Osteoblast (primary cell): ENCODE results near the gene MRPS18A. TPM values are rescaled to one million over a fixed set of nuclear protein-coding genes. Genes with fewer than 3 reads are reported as not detected.
A peak's percentile ranks its signal among the peaks of the same experiment; 100 is the strongest.
"Not testable (repeated sequence)": the region's sequence is repeated elsewhere in the genome, so short reads cannot be mapped to it uniquely, and the experiment has no call there.

Experiments
- DNase-seq: peaks from one replicate; pipeline ENCODE4 v3.0.0; 2011; ENCODE audit warnings: low spot score, mixed read lengths; ENCODE audit not compliant: insufficient read length; ENCODE audit errors: missing footprints
- H2AFZ ChIP-seq: 2 replicates; pipeline ENCODE4 v1.6.0; 2011; ENCODE audit warnings: mild to moderate bottlenecking, low read length
- H3K27ac ChIP-seq: 2 replicates; pipeline ENCODE4 v1.5.1; 2011; ENCODE audit warnings: mild to moderate bottlenecking, low read depth, low read length, moderate library complexity
- H3K27me3 ChIP-seq: 2 replicates; pipeline ENCODE4 v1.6.0; 2012; ENCODE audit warnings: mild to moderate bottlenecking, control low read depth, inconsistent platforms, low read length, moderate library complexity; ENCODE audit not compliant: insufficient read depth
- H3K36me3 ChIP-seq: 2 replicates; pipeline ENCODE4 v1.5.1; 2011; ENCODE audit warnings: mild to moderate bottlenecking, low read length, control low read depth, moderate library complexity; ENCODE audit not compliant: insufficient read depth
- H3K4me1 ChIP-seq: 2 replicates; pipeline ENCODE4 v1.5.1; 2011; ENCODE audit warnings: mild to moderate bottlenecking, low read length, control low read depth, moderate library complexity; ENCODE audit not compliant: insufficient read depth
- H3K4me2 ChIP-seq: 2 replicates; pipeline ENCODE4 v1.6.0; 2011; ENCODE audit warnings: mild to moderate bottlenecking, low read length; ENCODE audit not compliant: insufficient read depth
- H3K4me3 ChIP-seq: fragments of 200-600 bp; sonication (generic); 3 replicates; pipeline ENCODE4 v1.5.1; 2012; ENCODE audit warnings: mild to moderate bottlenecking, low read length, inconsistent platforms; ENCODE audit not compliant: insufficient read depth
- H3K79me2 ChIP-seq: 2 replicates; pipeline ENCODE4 v1.6.0; 2012; ENCODE audit warnings: mild to moderate bottlenecking, low read length, control low read depth, inconsistent platforms; ENCODE audit not compliant: insufficient read depth
- H3K9me3 ChIP-seq: 2 replicates; pipeline ENCODE4 v1.5.1; 2011; ENCODE audit warnings: low read depth, low read length, control low read depth
- H4K20me1 ChIP-seq: 2 replicates; pipeline ENCODE4 v1.6.0; 2012; ENCODE audit warnings: mild to moderate bottlenecking, low read length, control low read depth; ENCODE audit not compliant: insufficient read depth
- total RNA-seq: library from RNA; depleted of rRNA; stranded (reverse); fragments of >200 nt; gene quantifications from 2 replicates; pipeline ENCODE4 v1.2.3, GENCODE V29; 2012
- TF ChIP-seq, protein P1 (sequence below): IDR thresholded peaks from 2 replicates; pipeline ENCODE4 v1.5.1; 2011; ENCODE audit warnings: mild to moderate bottlenecking, low read depth, low read length, moderate library complexity; ENCODE audit errors: extremely low read depth

MRPS18A gene
- total RNA-seq, 1 donor: 27.5 TPM

GRCh38 chr6:43635387-43636307, 51.9 kb downstream of the MRPS18A start, which contains the start of gene MAD2L1BP:
MAD2L1BP (plus strand) TSS chr6:43635840; CDS start chr6:43635876, 36 bp downstream.
- H3K27me3 ChIP-seq: no peaks in the 10 kb centered on the region
- peaks cover 48% of the 10 kb centered on the region for H3K79me2 ChIP-seq
- H3K4me1 ChIP-seq: peaks cover 7% of the 10 kb centered on the region
- peak within 1 kb of the TSS; percentile 66 for H3K27ac ChIP-seq
- TF ChIP-seq, protein P1, sequence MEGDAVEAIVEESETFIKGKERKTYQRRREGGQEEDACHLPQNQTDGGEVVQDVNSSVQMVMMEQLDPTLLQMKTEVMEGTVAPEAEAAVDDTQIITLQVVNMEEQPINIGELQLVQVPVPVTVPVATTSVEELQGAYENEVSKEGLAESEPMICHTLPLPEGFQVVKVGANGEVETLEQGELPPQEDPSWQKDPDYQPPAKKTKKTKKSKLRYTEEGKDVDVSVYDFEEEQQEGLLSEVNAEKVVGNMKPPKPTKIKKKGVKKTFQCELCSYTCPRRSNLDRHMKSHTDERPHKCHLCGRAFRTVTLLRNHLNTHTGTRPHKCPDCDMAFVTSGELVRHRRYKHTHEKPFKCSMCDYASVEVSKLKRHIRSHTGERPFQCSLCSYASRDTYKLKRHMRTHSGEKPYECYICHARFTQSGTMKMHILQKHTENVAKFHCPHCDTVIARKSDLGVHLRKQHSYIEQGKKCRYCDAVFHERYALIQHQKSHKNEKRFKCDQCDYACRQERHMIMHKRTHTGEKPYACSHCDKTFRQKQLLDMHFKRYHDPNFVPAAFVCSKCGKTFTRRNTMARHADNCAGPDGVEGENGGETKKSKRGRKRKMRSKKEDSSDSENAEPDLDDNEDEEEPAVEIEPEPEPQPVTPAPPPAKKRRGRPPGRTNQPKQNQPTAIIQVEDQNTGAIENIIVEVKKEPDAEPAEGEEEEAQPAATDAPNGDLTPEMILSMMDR: no peak
- peak; percentile 91 for DNase-seq
- peak within 1 kb of the TSS; percentile 79 for H3K4me3 ChIP-seq
- peak within 1 kb of the TSS; percentile 94 for H3K4me2 ChIP-seq
- H4K20me1 ChIP-seq: peaks cover 16% of the 10 kb centered on the region
- no peaks in the 10 kb centered on the region for H3K9me3 ChIP-seq
- peaks cover 23% of the 10 kb centered on the region for H3K36me3 ChIP-seq
- H2AFZ ChIP-seq: peak within 1 kb of the TSS; percentile 96

DNA sequence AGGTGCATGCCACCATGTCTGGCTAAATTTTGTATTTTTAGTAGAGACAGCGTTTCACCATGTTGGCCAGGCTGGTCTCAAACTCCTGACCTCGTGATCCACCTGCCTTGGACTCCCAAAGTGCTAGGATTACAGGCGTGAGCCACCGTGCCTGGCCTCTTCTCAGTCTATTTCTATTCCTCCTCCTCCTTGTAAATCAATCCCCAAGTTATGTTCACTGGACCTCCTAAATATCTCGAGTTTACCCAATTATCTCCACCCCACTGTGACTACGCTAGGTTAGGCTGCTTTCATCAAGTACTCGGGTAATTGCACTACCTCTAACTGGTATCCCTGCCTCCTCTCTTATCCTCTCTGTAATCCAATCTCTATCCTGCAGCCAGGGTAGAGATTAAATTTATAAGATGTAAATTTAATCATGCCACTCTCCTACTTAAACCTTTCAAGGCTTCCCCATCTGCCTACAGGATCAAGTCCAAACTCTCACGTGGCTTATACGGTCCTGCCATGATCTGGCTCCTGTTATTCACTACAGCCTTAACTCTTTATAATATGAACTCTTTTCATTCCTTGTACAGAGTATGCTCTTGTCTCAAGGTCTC, 52.8 kb downstream of the MRPS18A start:
- peak overlapping the region; percentile 96 for H2AFZ ChIP-seq
- TF ChIP-seq, protein P1: no peak
- no peaks in the 10 kb centered on the region for H3K27me3 ChIP-seq
- H3K4me2 ChIP-seq: no peak overlapping the region
- peaks cover 12% of the 10 kb centered on the region for H4K20me1 ChIP-seq
- no peaks in the 10 kb centered on the region for H3K9me3 ChIP-seq
- peak overlapping the region; percentile 79 for H3K4me3 ChIP-seq
- peaks cover 11% of the 10 kb centered on the region for H3K4me1 ChIP-seq
- peaks cover 39% of the 10 kb centered on the region for H3K79me2 ChIP-seq
- H3K36me3 ChIP-seq: peaks cover 15% of the 10 kb centered on the region
- no peak for DNase-seq
- H3K27ac ChIP-seq: no peak overlapping the region

DNA sequence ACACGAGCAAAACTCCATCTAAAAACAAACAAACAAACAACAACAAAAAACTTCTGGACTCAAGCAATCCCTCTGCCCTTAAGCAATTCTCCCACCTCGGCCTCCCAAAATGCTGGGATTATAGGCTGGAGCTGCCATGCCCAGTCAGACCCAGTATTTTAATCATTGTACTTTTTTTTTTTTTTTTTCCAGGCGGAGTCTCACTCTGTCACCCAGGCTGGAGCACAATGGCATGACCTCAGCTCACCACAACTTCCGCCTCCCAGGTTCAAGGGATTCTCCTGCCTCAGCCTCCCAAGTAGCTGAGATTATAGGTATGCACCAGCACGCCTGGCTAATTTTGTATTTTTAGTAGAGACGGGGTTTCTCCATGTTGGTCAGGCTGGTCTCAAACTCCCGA, 54.6 kb downstream of the MRPS18A start:
- H3K27me3 ChIP-seq, H3K4me3 ChIP-seq, H2AFZ ChIP-seq, DNase-seq, H4K20me1 ChIP-seq, H3K9me3 ChIP-seq, H3K36me3 ChIP-seq, H3K27ac ChIP-seq, H3K4me2 ChIP-seq: not testable (repeated sequence)
- Histone ChIP-seq H3K4me1 (peaks cover 17% of the 10 kb centered on the region), H3K79me2 (peaks cover 34% of the 10 kb centered on the region)

DNA sequence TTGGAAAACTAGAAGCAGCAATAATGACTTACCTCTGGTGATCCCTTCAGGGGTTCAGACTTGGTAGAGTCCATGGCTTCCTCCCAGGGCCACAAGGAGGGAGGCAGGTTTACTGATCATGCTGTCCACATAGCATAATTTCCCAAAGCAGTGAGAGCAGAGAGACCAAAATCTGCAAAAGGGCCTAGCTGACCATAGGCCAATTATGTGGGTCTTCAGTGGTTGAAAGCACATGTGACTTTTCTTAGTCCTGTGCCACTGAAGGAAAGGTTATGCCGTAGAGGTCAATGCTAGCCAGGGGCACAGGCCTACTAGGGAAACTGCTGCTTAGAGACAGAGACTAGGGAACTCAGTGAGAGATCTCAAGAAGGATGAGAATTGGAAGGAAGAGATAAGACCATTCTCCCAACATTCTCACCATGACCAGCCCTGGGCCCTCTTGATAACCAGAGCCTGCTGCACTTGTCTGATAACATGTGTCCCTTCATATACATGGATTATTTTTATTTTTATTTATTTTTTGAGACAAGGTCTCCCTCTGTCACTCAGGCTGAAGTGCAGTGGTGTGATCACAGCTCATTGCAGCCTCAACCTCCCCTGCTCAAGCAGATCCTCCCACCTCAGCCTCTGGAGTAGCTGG, 56.5 kb downstream of the MRPS18A start:
- H4K20me1 ChIP-seq: no peaks in the 10 kb centered on the region
- H3K27me3 ChIP-seq: no peaks in the 10 kb centered on the region
- H3K9me3 ChIP-seq: no peaks in the 10 kb centered on the region
- peaks cover 5% of the 10 kb centered on the region for H3K36me3 ChIP-seq
- H3K4me2 ChIP-seq: no peak overlapping the region
- peaks cover 34% of the 10 kb centered on the region for H3K79me2 ChIP-seq
- TF ChIP-seq, protein P1: no peak
- H2AFZ ChIP-seq: no peak overlapping the region
- H3K27ac ChIP-seq: no peak overlapping the region
- H3K4me1 ChIP-seq: peaks cover 23% of the 10 kb centered on the region
- DNase-seq: no peak
- H3K4me3 ChIP-seq: no peak overlapping the region
